Measurements from ENCODE around the gene BMP6. TPM values are rescaled to one million over a fixed set of nuclear protein-coding genes. Genes with fewer than 3 reads are reported as not detected.

BMP6 gene
- total RNA-seq, 1 donor from 2014 or later, result 0.97 TPM

- Mint-ChIP-seq H3K4me3 (ENCODE audit: unreplicated experiment) (no peak overlapping the region), H3K9me3 (ENCODE audit: unreplicated experiment) (no peaks in the 10 kb centered on the region), H3K36me3 (ENCODE audit: low read depth, unreplicated experiment) (no peaks in the 10 kb centered on the region), H3K27me3 (ENCODE audit: unreplicated experiment) (no peaks in the 10 kb centered on the region), H3K4me1 (ENCODE audit: unreplicated experiment) (no peaks in the 10 kb centered on the region), H3K27ac (ENCODE audit: unreplicated experiment) (no peak overlapping the region)
- no peak for DNase-seq (ENCODE audit: low spot score)
- TF ChIP-seq CTCF (IDR thresholded peaks at IDR 0.05; ENCODE audit: unreplicated experiment), result no peak
These were observed 19.6 kb upstream of the BMP6 start for GRCh38 chr6:7706269-7706668.

- Mint-ChIP-seq H3K27ac (ENCODE audit: unreplicated experiment) (no peak overlapping the region), H3K36me3 (ENCODE audit: low read depth, unreplicated experiment) (no peaks in the 10 kb centered on the region), H3K4me1 (ENCODE audit: unreplicated experiment) (no peaks in the 10 kb centered on the region), H3K4me3 (ENCODE audit: unreplicated experiment) (no peak overlapping the region), H3K9me3 (ENCODE audit: unreplicated experiment) (no peaks in the 10 kb centered on the region), H3K27me3 (ENCODE audit: unreplicated experiment) (no peaks in the 10 kb centered on the region)
- no peak for DNase-seq (ENCODE audit: low spot score)
- no peak for TF ChIP-seq CTCF (IDR thresholded peaks at IDR 0.05; ENCODE audit: unreplicated experiment)
These were observed 18.1 kb upstream of the BMP6 start for GRCh38 chr6:7707787-7708186.

GRCh38 chr6:7719364-7719850 lies 6.5 kb upstream of the BMP6 start:
- DNase-seq (ENCODE audit: low spot score), result no peak
- no peaks in the 10 kb centered on the region for H3K27me3 Mint-ChIP-seq (ENCODE audit: unreplicated experiment)
- no peak overlapping the region for H3K27ac Mint-ChIP-seq (ENCODE audit: unreplicated experiment)
- no peaks in the 10 kb centered on the region for H3K4me1 Mint-ChIP-seq (ENCODE audit: unreplicated experiment)
- H3K4me3 Mint-ChIP-seq (ENCODE audit: unreplicated experiment), result no peak overlapping the region
- peaks cover 3% of the 10 kb centered on the region for H3K9me3 Mint-ChIP-seq (ENCODE audit: unreplicated experiment)
- no peak for TF ChIP-seq CTCF (IDR thresholded peaks at IDR 0.05; ENCODE audit: unreplicated experiment)
- H3K36me3 Mint-ChIP-seq (ENCODE audit: low read depth, unreplicated experiment), result peaks cover 4% of the 10 kb centered on the region

- H3K36me3 Mint-ChIP-seq (ENCODE audit: low read depth, unreplicated experiment), result peaks cover 4% of the 10 kb centered on the region
- H3K9me3 Mint-ChIP-seq (ENCODE audit: unreplicated experiment), result peaks cover 2% of the 10 kb centered on the region
- no peaks in the 10 kb centered on the region for H3K4me1 Mint-ChIP-seq (ENCODE audit: unreplicated experiment)
- DNase-seq (ENCODE audit: low spot score), result no peak
- no peak overlapping the region for H3K4me3 Mint-ChIP-seq (ENCODE audit: unreplicated experiment)
- no peak for TF ChIP-seq CTCF (IDR thresholded peaks at IDR 0.05; ENCODE audit: unreplicated experiment)
- H3K27me3 Mint-ChIP-seq (ENCODE audit: unreplicated experiment), result no peaks in the 10 kb centered on the region
- H3K27ac Mint-ChIP-seq (ENCODE audit: unreplicated experiment), result no peak overlapping the region
These were observed 5.6 kb upstream of the BMP6 start for GRCh38 chr6:7720346-7720745.

- peak; percentile 36 for TF ChIP-seq CTCF (IDR thresholded peaks at IDR 0.05; ENCODE audit: unreplicated experiment)
- Mint-ChIP-seq H3K9me3 (ENCODE audit: unreplicated experiment) (no peaks in the 10 kb centered on the region), H3K27me3 (ENCODE audit: unreplicated experiment) (peaks cover 5% of the 10 kb centered on the region), H3K4me3 (ENCODE audit: unreplicated experiment) (no peak overlapping the region), H3K4me1 (ENCODE audit: unreplicated experiment) (no peaks in the 10 kb centered on the region), H3K27ac (ENCODE audit: unreplicated experiment) (no peak overlapping the region), H3K36me3 (ENCODE audit: low read depth, unreplicated experiment) (no peaks in the 10 kb centered on the region)
- DNase-seq (ENCODE audit: low spot score), result no peak
These were observed 4.2 kb upstream of the BMP6 start for GRCh38 chr6:7721649-7722048.
